K562 (cell line): Measurements from ENCODE around the gene METTL25B. TPM values are rescaled to one million over a fixed set of nuclear protein-coding genes. Genes with fewer than 3 reads are reported as not detected.
A peak's percentile ranks its signal among the peaks of the same experiment; 100 is the strongest.

ENCODE experiments used
- CBX2 ChIP-seq: fragments of 200-600 bp; sonication (generic); IDR thresholded peaks from one replicate; pipeline ENCODE4 v1.6.1; 2012; ENCODE audit warnings: mild to moderate bottlenecking, low read length, inconsistent platforms; ENCODE audit not compliant: insufficient read depth, poor library complexity, severe bottlenecking
- CBX5 ChIP-seq: IDR thresholded peaks from 2 replicates; pipeline ENCODE4 v1.6.1; 2014; ENCODE audit warnings: low read depth, borderline replicate concordance
- GTF2F1 ChIP-seq: IDR thresholded peaks from 2 replicates; pipeline ENCODE4 v1.6.1; 2011; ENCODE audit warnings: low read depth, low read length, improper control_type of control experiment
- HDAC1 ChIP-seq, 2 experiments: fragments of 450-650 bp; IDR thresholded peaks; 2 replicates each; pipeline ENCODE4 v1.6.1; 2016 to 2017; ENCODE audit warnings: inconsistent platforms in 1 of 2, mild to moderate bottlenecking in 1 of 2, moderate library complexity in 1 of 2
- HDAC3 ChIP-seq: fragments of 450-650 bp; IDR thresholded peaks from 2 replicates; pipeline ENCODE4 v1.6.1; 2018; ENCODE audit warnings: borderline replicate concordance, mild to moderate bottlenecking, moderate library complexity; ENCODE audit not compliant: partially characterized antibody
- MAFF ChIP-seq: IDR thresholded peaks from 2 replicates; pipeline ENCODE4 v1.6.1; 2012; ENCODE audit warnings: low read length, improper control_type of control experiment
- NCOR1 ChIP-seq: fragments of 450-650 bp; IDR thresholded peaks from 2 replicates; pipeline ENCODE4 v1.6.1; 2016; ENCODE audit warnings: mild to moderate bottlenecking, moderate library complexity
- NKRF ChIP-seq: fragments of 450-650 bp; IDR thresholded peaks from 2 replicates; pipeline ENCODE4 v1.6.1; 2016; ENCODE audit warnings: borderline replicate concordance
- NONO ChIP-seq, 2 experiments: fragments of 200-400 bp in 1 of 2; fragments of 450-650 bp in 1 of 2; formaldehyde crosslinking in 1 of 2; IDR thresholded peaks; 2 replicates each; pipeline ENCODE4 v1.6.1; 2017; ENCODE audit warnings: low read depth in 2 of 2, mild to moderate bottlenecking in 2 of 2, moderate library complexity in 2 of 2, low read length in 1 of 2
- OTX1 ChIP-seq: fragments of 450-650 bp; formaldehyde crosslinking; IDR thresholded peaks from 2 replicates; pipeline ENCODE4 v1.4.0; 2022; ENCODE audit warnings: mild to moderate bottlenecking
- RBM22 ChIP-seq: fragments of 200-400 bp; formaldehyde crosslinking; IDR thresholded peaks from 2 replicates; pipeline ENCODE4 v1.6.1; 2018; ENCODE audit warnings: low read length, low read depth; ENCODE audit not compliant: poor library complexity, severe bottlenecking
- RFX1 ChIP-seq: fragments of 450-650 bp; IDR thresholded peaks from 2 replicates; pipeline ENCODE4 v1.6.1; 2016; ENCODE audit warnings: mild to moderate bottlenecking, moderate library complexity
- SPI1 ChIP-seq: IDR thresholded peaks from 2 replicates; pipeline ENCODE4 v1.6.1; 2011; ENCODE audit warnings: low read depth, low read length, control low read depth, borderline replicate concordance
- TEAD4 ChIP-seq, 2 experiments: sonication (generic) in 1 of 2; formaldehyde crosslinking in 1 of 2; IDR thresholded peaks; 2 replicates each; pipeline versions ENCODE4 v1.6.1 to v1.8.0; 2012 to 2022; ENCODE audit warnings: borderline replicate concordance in 1 of 2, inconsistent platforms in 1 of 2, low read length in 1 of 2, mild to moderate bottlenecking in 1 of 2, missing genetic modification reagents in 1 of 2
- polyA plus RNA-seq, 8 experiments: library from polyadenylated mRNA; depleted of rRNA in 4 of 8; stranded (reverse) in 5 of 8; unstranded in 3 of 8; fragments of >200 nt; fragmentation: Nextera tagmentation in 2 of 8; fragmentation: Illumina TruSeq in 1 of 8; extraction: Ambion mirVana in 2 of 8; extraction: Trizol in 1 of 8; gene quantifications; 2 replicates each; pipeline versions ENCODE4 v1.2.1 to v1.2.3, GENCODE V29; 2011 to 2014; ENCODE audit warnings: inconsistent platforms in 1 of 8, missing spikeins in 1 of 8
- total RNA-seq, 7 experiments: library from RNA; depleted of rRNA in 6 of 7; stranded (reverse); fragments of >200 nt in 6 of 7; fragmentation: Illumina TruSeq in 2 of 7; extraction: Trizol in 2 of 7; gene quantifications; 2 replicates each; pipeline versions ENCODE4 v1.2.1 to v1.2.3, GENCODE V29; 2011 to 2021; ENCODE audit warnings: low replicate concordance in 1 of 7
- TF ChIP-seq, protein P1 (sequence below), 2 experiments: fragments of 150-350 bp in 1 of 2; IDR thresholded peaks; 2 replicates each; pipeline ENCODE4 v1.6.1; 2012 to 2016; ENCODE audit warnings: low read depth in 2 of 2, low read length in 2 of 2, mild to moderate bottlenecking in 1 of 2, moderate library complexity in 1 of 2
- TF ChIP-seq, protein P2 (sequence below): fragments of 450-650 bp; IDR thresholded peaks from 2 replicates; pipeline ENCODE4 v1.6.1; 2016; ENCODE audit warnings: antibody characterized with exemption

Gene METTL25B
- total and polyA plus RNA-seq, 9 of the 15 experiments (the other 6 are each of a cell fraction or from before 2014, with no cell fraction given) = 7.7 to 48.3 (median 33.1) TPM

DNA sequence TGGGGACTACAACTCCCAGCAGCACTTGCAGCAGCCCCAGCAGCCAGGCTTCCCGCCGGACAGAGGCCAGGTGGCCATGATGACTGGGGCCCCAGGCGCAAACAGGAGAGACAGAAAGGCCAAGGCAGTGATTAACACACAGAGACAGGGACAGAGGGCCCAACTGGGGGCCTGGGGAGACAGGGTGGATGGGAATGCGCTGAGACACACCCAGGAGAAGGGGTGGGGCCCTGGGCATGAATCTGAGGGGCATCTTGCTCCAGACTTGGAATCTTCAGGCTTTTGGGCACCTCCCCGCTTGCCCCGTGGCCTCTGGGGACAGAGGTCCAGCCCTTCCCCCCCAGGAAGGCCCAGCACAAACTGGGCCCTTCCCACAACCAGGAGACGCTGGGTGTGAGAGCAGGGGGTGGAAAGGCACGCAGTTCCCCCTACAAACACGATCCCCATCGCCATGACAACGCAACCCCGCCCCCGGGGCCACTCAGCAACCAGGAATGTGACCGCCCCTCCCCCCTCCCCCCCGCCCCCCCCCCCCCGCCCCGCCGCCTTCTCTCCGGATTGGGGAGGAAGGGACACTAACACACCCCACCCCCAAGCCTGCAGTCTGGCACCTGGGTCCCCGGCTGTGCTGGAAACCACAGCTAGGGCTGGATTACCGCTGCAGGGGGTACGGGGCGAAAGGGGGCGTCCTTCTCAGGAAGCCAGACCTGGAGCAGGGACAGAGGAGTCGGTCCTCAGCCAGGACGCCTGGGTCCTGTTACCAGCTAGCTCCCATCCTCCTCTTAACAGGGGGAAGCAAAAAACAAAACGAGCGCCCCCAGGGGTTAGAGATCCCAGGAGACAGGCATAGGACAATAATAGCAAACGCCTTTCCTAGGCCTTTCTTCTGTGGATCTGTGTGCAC lies 18.7 kb downstream of the METTL25B start (continued):
- TF ChIP-seq, protein P1, sequence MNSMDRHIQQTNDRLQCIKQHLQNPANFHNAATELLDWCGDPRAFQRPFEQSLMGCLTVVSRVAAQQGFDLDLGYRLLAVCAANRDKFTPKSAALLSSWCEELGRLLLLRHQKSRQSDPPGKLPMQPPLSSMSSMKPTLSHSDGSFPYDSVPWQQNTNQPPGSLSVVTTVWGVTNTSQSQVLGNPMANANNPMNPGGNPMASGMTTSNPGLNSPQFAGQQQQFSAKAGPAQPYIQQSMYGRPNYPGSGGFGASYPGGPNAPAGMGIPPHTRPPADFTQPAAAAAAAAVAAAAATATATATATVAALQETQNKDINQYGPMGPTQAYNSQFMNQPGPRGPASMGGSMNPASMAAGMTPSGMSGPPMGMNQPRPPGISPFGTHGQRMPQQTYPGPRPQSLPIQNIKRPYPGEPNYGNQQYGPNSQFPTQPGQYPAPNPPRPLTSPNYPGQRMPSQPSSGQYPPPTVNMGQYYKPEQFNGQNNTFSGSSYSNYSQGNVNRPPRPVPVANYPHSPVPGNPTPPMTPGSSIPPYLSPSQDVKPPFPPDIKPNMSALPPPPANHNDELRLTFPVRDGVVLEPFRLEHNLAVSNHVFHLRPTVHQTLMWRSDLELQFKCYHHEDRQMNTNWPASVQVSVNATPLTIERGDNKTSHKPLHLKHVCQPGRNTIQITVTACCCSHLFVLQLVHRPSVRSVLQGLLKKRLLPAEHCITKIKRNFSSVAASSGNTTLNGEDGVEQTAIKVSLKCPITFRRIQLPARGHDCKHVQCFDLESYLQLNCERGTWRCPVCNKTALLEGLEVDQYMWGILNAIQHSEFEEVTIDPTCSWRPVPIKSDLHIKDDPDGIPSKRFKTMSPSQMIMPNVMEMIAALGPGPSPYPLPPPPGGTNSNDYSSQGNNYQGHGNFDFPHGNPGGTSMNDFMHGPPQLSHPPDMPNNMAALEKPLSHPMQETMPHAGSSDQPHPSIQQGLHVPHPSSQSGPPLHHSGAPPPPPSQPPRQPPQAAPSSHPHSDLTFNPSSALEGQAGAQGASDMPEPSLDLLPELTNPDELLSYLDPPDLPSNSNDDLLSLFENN (IDR thresholded peaks at IDR 0.05; ENCODE audit: low read depth in 2 of 2, low read length in 2 of 2) = no peak
- TF ChIP-seq RFX1 (peak; percentile 94), OTX1 (no peak), HDAC1 (IDR thresholded peaks at IDR 0.05) (peak in 1 of 2 experiments; percentile 44; a peak in 2 of 4 replicates), GTF2F1 (no peak), RBM22 (peak; percentile 62), MAFF (no peak), CBX2 (no peak), TEAD4 (IDR thresholded peaks at IDR 0.05; ENCODE audit: low read length) (peak; percentile 48), TEAD4 (CRISPR knock-in tag; IDR thresholded peaks at IDR 0.05; ENCODE audit: borderline replicate concordance) (no peak), CBX5 (no peak), SPI1 (peak; percentile 24; the same call in 1 of the 2 replicates), NCOR1 (peak; percentile 32; the same call in 1 of the 2 replicates), HDAC3 (no peak), NONO (IDR thresholded peaks at IDR 0.05; ENCODE audit: low read depth in 2 of 2, low read length in 1 of 2) (no peak), NKRF (peak; percentile 76)
- TF ChIP-seq, protein P2, sequence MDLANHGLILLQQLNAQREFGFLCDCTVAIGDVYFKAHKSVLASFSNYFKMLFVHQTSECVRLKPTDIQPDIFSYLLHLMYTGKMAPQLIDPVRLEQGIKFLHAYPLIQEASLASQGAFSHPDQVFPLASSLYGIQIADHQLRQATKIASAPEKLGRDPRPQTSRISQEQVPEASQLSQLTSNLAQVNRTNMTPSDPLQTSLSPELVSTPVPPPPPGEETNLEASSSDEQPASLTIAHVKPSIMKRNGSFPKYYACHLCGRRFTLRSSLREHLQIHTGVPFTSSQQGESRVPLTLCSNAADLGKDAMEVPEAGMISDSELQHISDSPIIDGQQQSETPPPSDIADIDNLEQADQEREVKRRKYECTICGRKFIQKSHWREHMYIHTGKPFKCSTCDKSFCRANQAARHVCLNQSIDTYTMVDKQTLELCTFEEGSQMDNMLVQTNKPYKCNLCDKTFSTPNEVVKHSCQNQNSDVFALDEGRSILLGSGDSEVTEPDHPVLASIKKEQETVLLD = no peak; the same call in 1 of the 2 replicates
